Colon (tissue), 2 donors: ENCODE results near the gene ZC3HAV1L.
"Not testable (repeated sequence)": the region's sequence is repeated elsewhere in the genome, so short reads cannot be mapped to it uniquely, and the experiment has no call there.

Source experiments
- FAIRE-seq: peaks from 2 replicates; lab custom pipeline; 2012; peaks lifted over from hg19 to GRCh38; lab: Jason Lieb, UNC
- donor health status: control.
- donor health status: control.

The ZC3HAV1L gene

GRCh38 chr7:139051655-139052054 lies 15.8 kb upstream of the ZC3HAV1L start:
- no peak for FAIRE-seq

GRCh38 chr7:139049936-139050335 lies 14.1 kb upstream of the ZC3HAV1L start:
- no peak for FAIRE-seq

- FAIRE-seq = no peak
Observed at GRCh38 chr7:139049111-139049510, 13.3 kb upstream of the ZC3HAV1L start.

GRCh38 chr7:139047970-139048369 lies 12.1 kb upstream of the ZC3HAV1L start:
- no peak for FAIRE-seq

- no peak for FAIRE-seq
Observed at GRCh38 chr7:139046143-139046542, 10.3 kb upstream of the ZC3HAV1L start.

GRCh38 chr7:139044813-139045794 lies 9.3 kb upstream of the ZC3HAV1L start:
- FAIRE-seq = no peak

- FAIRE-seq = no peak
Observed at GRCh38 chr7:139043823-139044812, 8.3 kb upstream of the ZC3HAV1L start.

- FAIRE-seq = no peak
Observed at GRCh38 chr7:139041378-139042085, 5.7 kb upstream of the ZC3HAV1L start.

GRCh38 chr7:139038691-139039090 lies 2.8 kb upstream of the ZC3HAV1L start:
- no peak for FAIRE-seq

- FAIRE-seq = no peak
Observed at GRCh38 chr7:139036901-139037300, 1.1 kb upstream of the ZC3HAV1L start.

- no peak for FAIRE-seq
Observed at GRCh38 chr7:139034855-139035585, 822 bp downstream of the ZC3HAV1L start.

GRCh38 chr7:139034336-139034735 lies 1.5 kb downstream of the ZC3HAV1L start:
- no peak for FAIRE-seq

GRCh38 chr7:139033346-139034114 lies 2.3 kb downstream of the ZC3HAV1L start:
- no peak for FAIRE-seq

- FAIRE-seq = no peak
Observed at GRCh38 chr7:139032473-139032872, 3.4 kb downstream of the ZC3HAV1L start.

- no peak for FAIRE-seq
Observed at GRCh38 chr7:139029353-139029752, 6.5 kb downstream of the ZC3HAV1L start.

- no peak for FAIRE-seq
Observed at GRCh38 chr7:139026551-139026950, 9.3 kb downstream of the ZC3HAV1L start.

GRCh38 chr7:139025861-139026260 lies 10.0 kb downstream of the ZC3HAV1L start:
- not testable (repeated sequence) for FAIRE-seq

GRCh38 chr7:139023076-139023475 lies 12.8 kb downstream of the ZC3HAV1L start:
- no peak for FAIRE-seq

GRCh38 chr7:139022286-139022685 lies 13.6 kb downstream of the ZC3HAV1L start:
- FAIRE-seq = no peak

- no peak for FAIRE-seq
Observed at GRCh38 chr7:139018910-139019309, 16.9 kb downstream of the ZC3HAV1L start.
